Right lobe of liver (tissue), 6 donors: ENCODE results near the gene TTLL12. TPM values are rescaled to one million over a fixed set of nuclear protein-coding genes. Genes with fewer than 3 reads are reported as not detected.

Experiments
- ATAC-seq, 4 donors: fragments of 200-7000 bp; cut with Tn5 transposase; one replicate each; pipeline ENCODE4 v1.9.1; 2020; ENCODE audit warnings: mild to moderate bottlenecking in 4 of 4, moderate library complexity in 4 of 4
- DNase-seq, 3 donors: peaks; one replicate each; pipeline ENCODE4 v3.0.0-alpha.2; 2020
- H3K27ac ChIP-seq, 3 donors: fragments of 200-600 bp; one replicate each; pipeline ENCODE4 v1.8.0; 2022
- H3K27me3 ChIP-seq, 2 donors: fragments of 200-600 bp; one replicate each; pipeline ENCODE4 v1.8.0; 2022
- H3K36me3 ChIP-seq, 4 donors: fragments of 200-600 bp; sonication (generic) in 1 of 4; one replicate each; pipeline versions ENCODE4 v1.5.1 to v1.8.0; 2017 to 2022; ENCODE audit warnings: control low read depth in 1 of 4
- H3K4me1 ChIP-seq, 4 donors: fragments of 200-600 bp; sonication (generic) in 1 of 4; one replicate each; pipeline versions ENCODE4 v1.5.1 to v1.8.0; 2017 to 2022; ENCODE audit warnings: control low read depth in 1 of 4
- H3K4me3 ChIP-seq, 3 donors: fragments of 200-600 bp; one replicate each; pipeline ENCODE4 v1.8.0; 2022
- H3K9me3 ChIP-seq, 4 donors: fragments of 200-600 bp; sonication (generic) in 1 of 4; one replicate each; pipeline versions ENCODE4 v1.5.1 to v1.8.0; 2017 to 2022; ENCODE audit warnings: control low read depth in 1 of 4
- CTCF ChIP-seq, 4 donors: fragments of 200-600 bp in 3 of 4; fragments of 450-650 bp in 1 of 4; IDR thresholded peaks; one replicate each; pipeline versions ENCODE4 v1.5.1 to v1.8.0; 2016 to 2022; ENCODE audit warnings: antibody characterized with exemption in 4 of 4, mild to moderate bottlenecking in 2 of 4
- POLR2A ChIP-seq: fragments of 450-650 bp; IDR thresholded peaks from one replicate; pipeline ENCODE4 v1.6.1; 2017; ENCODE audit warnings: antibody characterized with exemption, mild to moderate bottlenecking
- WGBS: methylation state at CpG from one replicate; pipeline ENCODE4 v1.1.6; 2018; ENCODE audit warnings: low coverage, low lambda C conversion rate; ENCODE audit not compliant: insufficient coverage; ENCODE audit errors: missing lambda C conversion rate; 5-methylcytosine and 5-hydroxymethylcytosine counted together
- intact Hi-C, 2 donors: fragments of 100-400 bp; cut with DNase I; formaldehyde crosslinking; loops; one replicate each; pipeline versions ENCODE4 v1.11.2 to v1.14.1; 2022
- total RNA-seq, 6 experiments: library from RNA; depleted of rRNA in 2 of 6; stranded (reverse); fragments of >200 nt in 2 of 6; fragmentation: NEBNext Ultra II Directional in 3 of 6; extraction: Animal tissue kit (Norgen Biotek cat#: 25700) in 3 of 6; gene quantifications; one replicate each; pipeline versions ENCODE4 v1.1.0 to v1.2.4, GENCODE V29; 2016 to 2023
- donor health status: DM: no; HTN: yes; CAD: no.
- donor health status: DM: no; HTN: no; CAD: no.
- donor health status: DM: no; HTN: no; CAD: no.
- donor health status: DM: no; HTN: yes; CAD: no.
- donor health status: DM: no; HTN: yes; CAD: no.

TTLL12 gene
- total RNA-seq, 6 experiments from 2014 or later = 18.6 to 43.5 (median 24.4) TPM

GRCh38 chr22:43155789-43156188 lies 31.1 kb downstream of the TTLL12 start:
- Histone ChIP-seq H3K27me3 (no peaks in the 10 kb centered on the region), H3K4me1 (peaks cover 0 to 15% (median 0%) of the 10 kb centered on the region in 4 donors), H3K9me3 (no peaks in the 10 kb centered on the region), H3K27ac (no peak overlapping the region), H3K4me3 (no peak overlapping the region), H3K36me3 (no peaks in the 10 kb centered on the region)
- ATAC-seq (no peak), DNase-seq (no peak)
- TF ChIP-seq POLR2A = no peak
- no peak for TF ChIP-seq CTCF (IDR thresholded peaks at IDR 0.05)
- WGBS = no CpG with 5 or more reads among the region's 5 CpGs
- intact Hi-C loops = no loop called here

- 87% methylated on average over 3 of the region's 27 CpGs for WGBS
- DNase-seq = peak in 1 of 3 donors; percentile 60
- Histone ChIP-seq H3K4me3 (no peak overlapping the region), H3K9me3 (no peaks in the 10 kb centered on the region), H3K27ac (no peak overlapping the region), H3K36me3 (no peaks in the 10 kb centered on the region), H3K4me1 (peaks cover 0 to 16% (median 0%) of the 10 kb centered on the region in 4 donors), H3K27me3 (no peaks in the 10 kb centered on the region)
- intact Hi-C loops = no loop called here
- TF ChIP-seq POLR2A (no peak), CTCF (IDR thresholded peaks at IDR 0.05) (no peak)
- ATAC-seq = peak in 2 of 4 donors; percentile 3 to 8
Observed at GRCh38 chr22:43154887-43155536, 31.9 kb downstream of the TTLL12 start.

- H3K4me3 ChIP-seq = no peak overlapping the region
- no peak overlapping the region for H3K27ac ChIP-seq
- no peak for ATAC-seq
- TF ChIP-seq POLR2A = no peak
- no peak for TF ChIP-seq CTCF (IDR thresholded peaks at IDR 0.05)
- WGBS = 51% methylated on average over 8 of the region's 9 CpGs
- no peaks in the 10 kb centered on the region for H3K9me3 ChIP-seq
- H3K4me1 ChIP-seq = peaks cover 0 to 16% (median 0%) of the 10 kb centered on the region in 4 donors
- no peaks in the 10 kb centered on the region for H3K36me3 ChIP-seq
- intact Hi-C loops = no loop called here
- no peak for DNase-seq
- H3K27me3 ChIP-seq = no peaks in the 10 kb centered on the region
Observed at GRCh38 chr22:43153899-43154298, 33.0 kb downstream of the TTLL12 start.

- Histone ChIP-seq H3K36me3 (no peaks in the 10 kb centered on the region), H3K4me3 (peak overlapping the region; percentile 61 to 77 (median 74)), H3K27ac (peak overlapping the region; percentile 57 to 72 (median 59)), H3K27me3 (no peaks in the 10 kb centered on the region), H3K4me1 (peaks cover 0 to 16% (median 0%) of the 10 kb centered on the region in 4 donors), H3K9me3 (no peaks in the 10 kb centered on the region)
- DNase-seq (peak; percentile 71 to 76 (median 76)), ATAC-seq (peak; percentile 52 to 79 (median 69))
- 29% methylated on average over 9 of the region's 22 CpGs for WGBS
- TF ChIP-seq POLR2A = peak; percentile 24
- TF ChIP-seq CTCF (IDR thresholded peaks at IDR 0.05) = no peak
- intact Hi-C loops = no loop called here
Observed at GRCh38 chr22:43152357-43153071, 34.4 kb downstream of the TTLL12 start.
